AG10803 (cell line): ENCODE measurements around the gene TTPAL.

Source experiments
- DNase-seq: peaks from one replicate; pipeline ENCODE4 v3.0.0; 2010; ENCODE audit warnings: low read depth
- H3K4me3 ChIP-seq: 2 replicates; pipeline ENCODE4 v1.5.1; 2011; ENCODE audit warnings: mild to moderate bottlenecking, low read length, control low read depth
- CTCF ChIP-seq: conservative IDR thresholded peaks from 2 replicates; pipeline ENCODE4 v1.5.1; 2011; ENCODE audit warnings: mild to moderate bottlenecking, low read length, control low read depth, inconsistent platforms

TTPAL gene

GRCh38 chr20:44460795-44461141, 14.9 kb upstream of the TTPAL start:
- DNase-seq: peak; percentile 25
- peak; percentile 57 for TF ChIP-seq CTCF
- no peak overlapping the region for H3K4me3 ChIP-seq

GRCh38 chr20:44461142-44461802, 14.4 kb upstream of the TTPAL start:
- no peak for DNase-seq
- TF ChIP-seq CTCF: no peak
- no peak overlapping the region for H3K4me3 ChIP-seq

- H3K4me3 ChIP-seq: no peak overlapping the region
- no peak for DNase-seq
- no peak for TF ChIP-seq CTCF
Measured at GRCh38 chr20:44461803-44462174, 13.9 kb upstream of the TTPAL start.

GRCh38 chr20:44463466-44463865, 12.2 kb upstream of the TTPAL start:
- H3K4me3 ChIP-seq: no peak overlapping the region
- TF ChIP-seq CTCF: no peak
- no peak for DNase-seq

GRCh38 chr20:44464514-44464913, 11.2 kb upstream of the TTPAL start:
- H3K4me3 ChIP-seq: no peak overlapping the region
- TF ChIP-seq CTCF: no peak
- DNase-seq: no peak

DNA sequence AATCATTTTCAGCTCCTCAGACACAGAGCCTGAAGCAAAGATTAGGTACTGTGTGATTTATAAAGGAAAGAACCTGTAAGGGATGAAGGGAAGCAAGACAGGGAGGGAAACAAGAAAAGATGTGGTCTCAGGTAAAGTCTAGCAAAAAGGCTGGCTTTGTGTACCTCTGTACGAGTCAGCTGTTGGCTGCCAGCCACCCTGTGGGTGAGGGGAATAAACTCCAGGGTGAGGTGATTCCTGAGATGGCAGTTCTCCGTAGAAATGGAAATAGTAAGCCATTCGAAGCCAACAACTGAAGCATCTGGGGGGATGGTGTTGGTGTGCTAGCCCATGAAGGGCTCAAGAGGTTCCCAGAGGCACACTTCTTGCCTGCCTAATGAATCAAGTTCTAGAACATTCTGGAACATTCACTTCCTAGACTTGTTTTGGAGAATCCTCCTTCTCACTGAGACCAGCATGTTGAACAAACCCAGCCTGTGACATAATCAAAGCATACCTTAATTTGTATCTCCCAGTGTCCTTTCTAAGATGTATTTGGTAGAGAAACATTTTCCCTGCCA, 10.6 kb upstream of the TTPAL start:
- DNase-seq: no peak
- no peak overlapping the region for H3K4me3 ChIP-seq
- TF ChIP-seq CTCF: no peak

GRCh38 chr20:44467289-44467883, 8.3 kb upstream of the TTPAL start:
- no peak overlapping the region for H3K4me3 ChIP-seq
- no peak for TF ChIP-seq CTCF
- no peak for DNase-seq
